Nucleus accumbens (tissue), 56 donors: ENCODE results near the gene OLFML2B.

ENCODE experiments used
- DNase-seq, 56 donors: peaks; one replicate each; lab custom pipeline; 2025; lab: John Stamatoyannopoulos, UW

OLFML2B gene

DNA sequence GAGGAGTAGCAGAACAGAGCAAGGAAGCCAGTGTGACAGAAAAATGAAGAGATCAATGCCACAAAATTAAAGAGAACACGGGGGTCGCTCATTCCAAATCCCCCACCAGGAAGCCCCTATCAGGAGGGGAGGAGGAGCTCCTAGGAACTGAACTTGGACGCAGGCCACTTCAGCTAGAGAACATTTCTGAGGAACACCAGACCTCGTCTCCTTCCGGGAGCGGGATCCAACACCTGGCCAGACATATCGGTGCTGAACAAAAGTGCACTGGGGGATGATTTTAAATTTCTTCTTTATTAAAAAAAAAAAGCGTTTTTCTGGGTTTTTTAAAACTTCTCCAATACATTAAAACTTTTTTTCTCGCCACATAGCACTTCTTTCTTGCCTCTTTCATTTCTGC is 40.8 kb downstream of the OLFML2B start:
- DNase-seq, result no peak

DNA sequence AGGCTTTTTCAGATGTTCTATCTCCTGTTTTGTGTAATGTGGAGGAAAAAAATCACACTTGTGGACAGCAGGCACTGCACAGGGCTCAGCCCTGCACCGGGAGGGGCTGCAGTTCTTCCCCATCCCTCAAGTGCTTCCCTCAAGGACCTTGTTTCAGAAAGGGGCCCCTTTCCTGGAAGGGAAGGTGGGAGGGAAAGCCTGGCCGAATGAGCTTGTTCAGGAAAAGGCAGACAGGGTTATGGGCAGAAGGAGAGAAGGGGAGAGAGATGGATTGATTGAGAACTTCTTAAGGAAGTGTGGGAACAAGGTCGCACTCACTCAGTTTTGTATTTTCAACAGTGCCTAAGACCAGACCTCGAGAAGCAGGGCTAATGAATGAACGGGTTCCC is 41.2 kb downstream of the OLFML2B start:
- no peak for DNase-seq

DNA sequence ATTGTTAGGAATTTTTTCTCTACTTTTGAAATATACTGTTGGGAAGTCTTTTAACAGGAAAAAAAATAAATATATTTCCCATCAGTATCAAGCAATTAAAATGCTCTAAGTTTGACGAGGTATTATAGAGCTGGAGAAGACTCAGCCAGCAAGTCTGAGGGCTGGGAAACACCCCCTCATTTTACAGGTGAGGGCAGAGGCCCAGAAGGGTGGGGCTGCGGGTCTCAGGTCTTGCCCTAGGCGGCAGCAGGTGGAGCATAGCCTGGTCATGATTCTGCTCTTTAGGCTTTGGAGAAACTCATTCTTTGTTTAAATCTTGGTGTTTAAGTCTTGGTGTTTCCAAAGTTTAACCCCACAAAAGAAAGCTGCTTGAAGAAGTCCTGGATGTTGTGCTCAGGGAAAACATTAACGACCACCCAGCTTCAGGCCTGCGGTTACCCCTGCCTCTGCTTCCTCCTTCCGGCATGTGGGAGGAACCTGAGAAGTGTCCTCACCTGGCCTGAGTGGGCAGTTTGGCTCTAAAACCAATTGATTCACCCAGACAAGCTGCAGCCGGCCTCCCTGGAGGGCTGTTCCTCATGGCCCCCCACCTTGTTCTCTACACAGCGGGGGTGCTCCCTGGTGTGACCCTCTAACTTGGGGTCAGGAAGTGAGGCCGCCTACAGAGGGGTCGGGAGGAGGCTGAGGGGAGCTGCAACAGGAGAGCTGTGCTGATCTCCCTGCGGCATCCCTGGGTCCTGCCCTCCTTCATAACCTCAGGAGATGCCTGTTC is 41.7 kb downstream of the OLFML2B start:
- DNase-seq, result no peak

DNA sequence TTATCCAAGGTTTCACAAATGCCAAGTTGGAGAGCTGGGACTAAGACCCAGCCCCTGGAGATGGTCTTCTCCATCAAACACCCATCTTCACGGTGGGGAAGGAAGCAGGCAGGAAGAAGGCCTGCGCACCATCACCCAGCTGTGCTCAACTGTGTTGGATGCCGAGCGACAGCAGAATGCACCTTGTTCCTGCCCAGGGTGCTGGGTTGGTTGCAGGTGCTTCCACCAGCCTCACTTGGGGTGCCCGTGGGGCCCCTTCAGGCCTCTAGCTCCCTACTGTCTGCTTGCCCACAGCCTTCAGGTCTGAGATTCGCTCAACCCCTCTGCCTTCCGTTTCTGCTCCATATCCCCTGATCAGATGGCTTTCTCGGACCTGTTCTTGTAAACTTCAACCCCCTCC is 42.5 kb downstream of the OLFML2B start:
- no peak for DNase-seq

DNA sequence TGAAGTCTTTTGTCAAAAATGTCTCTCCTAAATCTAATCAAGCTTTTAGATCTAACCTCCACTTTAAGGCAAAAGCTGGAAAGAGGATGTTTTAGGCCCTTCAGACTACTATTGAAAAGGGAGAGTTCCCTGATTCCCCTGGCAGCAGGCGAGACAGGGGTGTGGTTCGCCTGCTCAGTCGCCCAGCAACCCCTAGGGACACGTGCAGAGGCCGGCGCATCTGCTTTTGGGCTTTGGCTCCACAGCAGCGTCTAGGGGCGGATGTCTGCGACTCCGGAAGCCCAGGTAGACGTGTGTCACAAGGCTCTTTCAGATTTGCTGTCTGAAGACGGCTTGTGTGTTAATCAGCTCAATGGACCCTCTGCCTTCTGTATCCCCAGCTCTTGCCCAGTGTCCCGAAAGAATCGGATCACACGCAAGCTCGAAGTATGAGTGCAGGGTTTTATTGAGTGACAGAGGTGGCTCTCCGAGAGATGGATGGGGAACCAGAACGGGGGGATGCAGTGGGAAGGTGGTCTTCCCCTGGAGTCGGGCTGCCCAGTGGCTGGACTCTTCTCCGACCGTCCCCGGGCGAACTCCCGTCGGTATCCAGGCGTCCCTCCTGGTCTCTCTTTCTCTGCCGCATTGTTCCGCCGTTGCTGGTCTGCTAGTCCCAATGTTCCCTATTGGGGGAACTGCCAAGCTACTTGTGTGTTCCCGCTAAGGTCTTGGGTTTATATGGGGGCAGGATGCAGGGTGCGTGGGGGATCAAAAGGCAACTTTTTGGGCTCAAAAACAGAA is 45.5 kb downstream of the OLFML2B start:
- DNase-seq, result no peak

DNA sequence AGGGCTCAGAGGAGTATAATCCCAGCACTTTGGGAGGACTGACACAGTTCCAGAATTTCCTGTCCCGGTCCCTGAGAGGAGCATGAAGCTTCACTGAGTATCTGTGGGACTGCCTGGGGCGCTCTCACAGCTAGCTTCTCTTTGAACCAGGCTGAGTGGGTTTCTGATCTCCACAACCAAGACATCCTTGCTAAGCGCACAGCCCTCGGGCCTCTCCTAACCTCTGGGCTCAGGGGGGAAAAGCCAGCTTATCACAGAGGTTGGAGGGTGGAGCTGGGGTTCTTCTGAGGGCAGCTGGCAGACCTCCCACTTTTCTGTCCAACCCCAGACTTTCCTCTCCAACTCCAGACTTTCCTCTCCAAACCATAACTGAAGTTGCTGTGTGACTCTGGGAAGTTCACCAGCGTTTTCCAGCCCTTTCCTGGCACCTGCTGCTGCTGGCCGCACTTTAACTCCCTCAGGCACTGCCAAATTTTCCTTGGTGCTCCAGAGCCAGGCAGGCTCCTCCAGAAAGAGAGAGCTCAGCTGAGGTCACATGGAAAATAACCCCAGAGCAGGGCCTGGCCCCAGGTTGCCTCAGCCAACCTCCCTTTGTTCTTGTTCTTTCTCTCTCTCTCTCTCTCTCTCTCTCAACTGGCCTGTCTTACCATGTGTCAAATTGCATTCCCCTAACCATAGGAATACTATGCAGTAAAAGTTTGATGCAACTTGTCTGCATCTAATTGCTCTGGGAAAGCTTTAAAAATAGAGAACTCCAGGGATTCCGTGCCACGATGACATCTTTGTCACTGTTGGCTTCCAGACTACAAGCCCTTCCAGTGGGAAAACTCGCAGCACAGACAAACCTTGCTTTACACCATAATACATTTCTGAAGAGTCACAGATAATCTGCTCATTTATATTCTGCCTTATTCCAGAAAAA is 49.5 kb downstream of the OLFML2B start:
- peak in 9 of 56 donors; percentile 4 to 33 (median 21) for DNase-seq

DNA sequence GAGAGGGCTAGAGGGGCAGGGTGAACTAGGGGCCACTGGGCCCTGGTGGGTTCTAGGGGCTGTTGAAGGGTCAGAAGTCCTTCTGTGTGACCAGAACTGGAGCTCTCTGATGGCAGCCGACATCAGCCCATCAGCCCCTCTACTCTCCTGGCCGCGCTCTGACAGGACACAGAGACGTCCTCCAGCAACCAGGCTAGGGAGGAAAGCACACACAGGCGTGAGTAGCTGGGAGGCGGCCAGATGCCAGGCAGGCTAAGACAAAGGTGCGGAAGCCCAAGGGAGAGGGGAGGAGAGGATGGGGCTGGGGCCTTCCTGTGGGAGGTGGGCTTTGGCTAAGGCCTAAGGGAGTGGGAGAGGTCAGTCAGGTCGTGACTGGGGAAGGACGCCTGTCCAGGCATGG is 50.8 kb downstream of the OLFML2B start:
- no peak for DNase-seq

DNA sequence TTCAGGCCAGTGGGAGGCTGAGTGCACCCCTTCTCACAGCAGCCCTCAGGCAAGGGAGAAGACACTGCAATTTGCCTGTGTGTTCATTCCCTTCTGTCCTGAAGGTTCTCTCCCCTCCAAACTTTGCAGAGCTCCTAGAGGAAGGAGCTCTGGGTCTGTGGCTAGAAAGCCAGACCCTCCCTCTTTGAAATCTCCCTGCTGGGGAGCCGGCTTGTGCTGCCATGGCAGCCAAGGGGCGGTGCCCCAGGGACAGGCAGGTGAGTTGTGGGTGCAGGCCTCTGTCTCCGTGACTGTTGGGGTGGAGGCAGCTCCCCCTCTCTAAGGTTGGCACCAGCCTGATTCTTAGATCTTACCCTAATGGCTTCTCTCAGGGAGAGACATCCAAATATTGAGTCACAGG is 53.0 kb downstream of the OLFML2B start:
- DNase-seq, result peak in 3 of 56 donors; percentile 5 to 36 (median 10)

DNA sequence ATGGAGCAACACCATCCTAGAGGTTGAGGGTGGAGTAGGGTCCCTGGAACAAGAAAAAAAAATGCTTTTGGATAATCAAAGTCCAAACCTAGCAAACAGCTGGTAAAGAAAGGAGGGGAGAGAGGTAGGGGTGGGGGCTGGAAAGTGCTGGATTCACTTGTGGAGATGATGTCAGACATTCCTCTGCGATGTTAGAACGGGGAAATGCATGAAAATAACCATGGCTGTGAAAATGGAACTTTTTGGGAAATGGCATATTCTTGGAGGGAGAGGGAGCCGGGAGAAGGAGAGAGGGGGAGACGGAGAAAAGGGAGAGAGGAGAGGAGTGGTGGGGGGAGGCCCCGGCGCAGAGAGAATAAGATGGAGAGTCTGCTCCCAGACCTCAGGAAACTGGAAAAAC is 53.6 kb downstream of the OLFML2B start:
- DNase-seq, result no peak

DNA sequence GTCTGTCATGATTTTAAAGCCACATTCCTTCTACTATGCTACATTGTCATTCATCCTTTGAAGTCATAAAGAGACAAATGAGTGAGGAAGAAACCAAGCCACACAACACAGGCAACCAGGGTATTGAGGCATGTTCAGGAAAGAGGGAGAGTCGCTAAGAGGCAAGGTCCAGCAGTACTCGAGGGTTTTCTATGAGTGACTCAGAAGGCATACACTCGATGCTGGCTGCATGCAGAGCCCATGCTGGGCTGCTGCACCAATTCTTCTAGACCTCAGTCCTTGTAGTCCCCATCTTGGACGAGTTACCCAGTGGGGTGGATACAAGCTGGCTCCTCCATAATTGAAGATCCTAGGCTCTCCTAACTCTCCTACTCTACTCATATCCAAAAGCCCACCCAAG is 57.6 kb downstream of the OLFML2B start:
- no peak for DNase-seq

DNA sequence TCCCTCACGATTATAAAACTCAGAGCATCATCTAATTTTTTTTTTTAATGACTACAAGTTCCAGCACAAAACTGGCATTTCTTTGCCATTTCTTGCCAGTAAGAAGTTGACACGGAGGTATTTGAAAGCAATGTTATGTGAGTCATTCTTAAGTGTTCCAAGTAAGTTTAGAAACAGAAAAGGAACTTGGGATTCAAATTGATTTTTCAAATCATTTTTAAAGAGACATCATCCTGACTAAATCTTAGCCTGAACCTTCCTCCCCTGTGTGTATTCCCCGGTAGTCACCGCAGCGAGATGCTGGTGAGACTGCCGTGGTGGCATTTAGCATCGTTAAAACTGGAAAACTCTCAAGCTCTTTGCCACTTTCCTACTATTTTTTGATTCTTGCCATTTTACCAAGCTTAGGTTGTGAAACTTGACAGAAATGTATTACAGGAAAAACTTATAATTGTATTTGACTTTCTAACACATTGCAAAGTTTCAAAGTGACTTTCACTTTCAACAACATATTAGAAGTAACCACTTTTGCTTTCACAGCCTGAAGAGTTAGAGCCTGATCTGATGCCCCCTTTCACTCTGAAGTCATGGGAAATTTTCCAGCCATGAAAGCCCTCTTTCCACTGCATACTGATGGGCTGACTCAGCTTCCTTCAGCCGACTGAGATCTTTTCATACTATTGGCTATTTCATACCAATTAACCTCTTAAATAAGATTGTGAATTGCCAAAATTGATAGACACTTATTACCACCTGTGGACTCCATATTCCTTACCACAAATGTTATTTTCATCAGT is 61.4 kb downstream of the OLFML2B start:
- peak in 1 of 56 donors; percentile 8 for DNase-seq

DNA sequence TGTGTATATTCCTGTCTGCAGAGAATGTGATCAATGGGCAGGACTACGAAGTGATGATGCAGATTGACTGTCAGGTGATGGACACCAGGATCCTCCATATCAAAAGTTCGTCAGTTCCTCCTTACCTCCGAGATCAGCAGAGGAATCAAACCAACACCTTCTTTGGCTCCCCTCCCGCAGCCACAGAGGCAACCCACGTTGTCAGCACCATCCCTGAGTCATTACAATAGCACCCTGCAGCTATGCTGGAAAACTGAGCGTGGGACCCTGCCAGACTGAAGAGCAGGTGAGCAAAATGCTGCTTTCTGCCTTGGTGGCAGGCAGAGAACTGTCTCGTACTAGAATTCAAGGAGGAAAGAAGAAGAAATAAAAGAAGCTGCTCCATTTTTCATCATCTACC is 65.2 kb downstream of the OLFML2B start:
- peak in 34 of 56 donors; percentile 5 to 82 (median 37) for DNase-seq

DNA sequence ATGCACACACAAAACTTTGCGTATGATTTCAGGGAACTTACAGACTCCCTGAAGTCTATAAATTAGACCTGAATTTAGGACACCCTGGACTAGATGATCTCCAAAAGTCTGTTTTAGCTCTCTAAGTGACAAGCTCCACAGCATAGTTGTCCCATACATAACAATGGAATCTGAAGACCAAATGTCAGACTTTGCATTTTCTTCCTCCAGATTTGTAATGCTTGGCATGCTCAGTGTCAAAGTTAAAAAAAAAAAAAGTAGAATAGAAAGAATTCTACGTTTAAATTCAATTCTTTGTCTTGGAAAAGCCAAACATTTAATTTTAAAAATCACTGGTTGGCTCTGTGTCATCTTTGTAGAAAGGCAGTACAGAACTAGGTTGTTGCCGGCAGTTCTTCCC is 66.7 kb downstream of the OLFML2B start:
- no peak for DNase-seq

DNA sequence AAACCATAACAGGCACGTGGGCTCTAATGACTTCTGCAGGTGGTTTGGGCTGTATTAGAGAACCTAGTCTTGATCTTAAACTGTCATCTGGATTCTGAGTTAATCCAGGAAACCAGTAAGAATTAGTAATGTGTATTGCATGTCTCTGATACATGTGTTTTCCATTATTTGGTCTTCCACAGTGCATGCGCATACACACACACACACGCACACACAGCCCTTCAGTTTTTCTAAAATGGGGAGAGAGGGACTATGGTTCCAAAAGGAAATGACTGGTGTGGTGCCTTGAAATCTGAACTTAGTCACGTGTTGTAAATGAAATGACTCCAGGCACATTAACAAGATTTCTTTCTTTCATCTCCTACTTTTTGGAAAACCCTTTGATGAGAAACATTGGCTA is 67.6 kb downstream of the OLFML2B start:
- DNase-seq, result no peak

DNA sequence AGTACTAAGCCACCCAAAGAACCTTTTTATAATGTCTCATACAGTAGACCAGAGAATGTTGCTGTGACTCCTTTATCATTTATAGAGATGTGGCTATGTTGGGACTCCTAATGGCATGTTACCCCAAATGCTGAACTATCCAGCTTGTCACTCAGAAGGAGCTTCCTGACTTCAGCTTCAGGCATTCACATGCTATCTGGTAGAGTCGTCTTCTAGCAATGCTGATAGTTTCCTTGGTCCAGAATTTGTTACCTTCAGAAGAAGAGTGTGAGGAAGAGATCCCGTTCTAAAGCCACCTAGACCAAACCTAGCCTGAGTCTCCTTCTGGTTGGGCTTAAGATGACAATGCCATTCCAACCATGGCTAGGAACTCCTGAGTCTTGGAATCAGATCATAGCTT is 68.1 kb downstream of the OLFML2B start:
- DNase-seq, result no peak

DNA sequence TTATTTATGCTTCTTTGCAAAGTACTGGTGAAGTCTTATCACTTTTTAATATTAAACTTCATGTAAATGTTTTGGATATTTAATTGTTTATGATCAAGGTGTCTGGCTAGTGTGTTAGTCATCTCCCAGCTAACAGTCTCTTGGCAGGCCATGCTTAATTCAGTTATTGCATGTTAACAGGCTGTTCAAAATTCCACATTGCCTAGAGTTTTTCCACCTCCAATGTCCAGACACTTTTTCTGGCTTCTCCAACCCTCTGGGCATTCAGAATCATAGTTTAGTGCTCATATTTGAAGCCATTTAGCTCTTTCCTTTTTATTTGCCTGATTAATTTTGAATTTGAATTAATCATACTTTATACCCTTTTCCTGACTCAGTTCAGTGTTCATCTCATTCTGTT is 69.2 kb downstream of the OLFML2B start:
- no peak for DNase-seq

DNA sequence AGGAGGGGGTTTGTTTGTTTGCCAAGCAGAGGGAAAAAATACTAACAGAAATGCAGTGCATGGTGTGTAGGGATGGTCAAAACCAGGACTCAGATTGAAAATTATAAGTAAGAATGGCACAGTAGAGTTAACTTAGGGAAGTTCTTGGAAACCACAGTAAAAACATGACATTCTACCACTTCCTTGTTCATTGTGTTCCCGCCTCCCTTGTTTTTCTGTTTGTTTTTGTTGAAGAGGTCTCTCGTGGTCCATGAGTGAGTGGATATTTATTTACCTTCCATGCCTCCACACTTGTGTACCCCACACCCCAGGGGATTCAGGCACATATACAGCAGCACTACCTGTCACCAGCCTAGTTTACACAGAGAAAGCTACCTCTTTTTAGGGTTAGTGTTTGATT is 69.6 kb downstream of the OLFML2B start:
- DNase-seq, result no peak

DNA sequence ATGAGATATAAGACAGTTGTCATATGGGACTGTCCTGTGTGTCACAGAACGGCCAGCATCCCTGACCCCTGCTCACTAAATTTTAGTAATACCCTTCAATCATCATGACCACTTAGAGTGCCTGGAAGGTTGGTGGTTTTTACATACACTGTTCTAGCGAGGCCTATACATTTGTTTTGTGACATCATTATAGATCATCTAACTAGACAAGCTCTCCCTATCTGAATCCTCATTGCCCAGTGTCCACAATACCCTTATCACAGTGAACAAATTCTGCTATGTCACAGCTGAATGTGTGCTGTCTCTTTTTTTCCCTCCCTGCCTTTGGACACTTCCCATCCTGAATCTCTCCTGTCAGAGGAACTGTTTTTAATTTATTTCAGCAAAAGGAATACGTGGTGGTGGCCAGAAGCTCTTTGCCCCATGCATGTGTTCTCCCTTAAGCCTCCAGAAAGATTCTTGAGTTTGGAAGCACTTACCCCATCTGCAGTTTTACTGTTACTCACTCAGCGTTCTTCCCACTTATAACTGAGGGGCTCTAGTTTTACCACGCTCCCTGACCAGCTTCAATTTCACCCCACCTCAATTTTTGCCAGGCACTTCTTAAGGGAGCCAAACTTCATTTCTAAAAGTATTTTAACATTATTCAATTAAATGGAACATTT is 70.3 kb downstream of the OLFML2B start:
- no peak for DNase-seq

DNA sequence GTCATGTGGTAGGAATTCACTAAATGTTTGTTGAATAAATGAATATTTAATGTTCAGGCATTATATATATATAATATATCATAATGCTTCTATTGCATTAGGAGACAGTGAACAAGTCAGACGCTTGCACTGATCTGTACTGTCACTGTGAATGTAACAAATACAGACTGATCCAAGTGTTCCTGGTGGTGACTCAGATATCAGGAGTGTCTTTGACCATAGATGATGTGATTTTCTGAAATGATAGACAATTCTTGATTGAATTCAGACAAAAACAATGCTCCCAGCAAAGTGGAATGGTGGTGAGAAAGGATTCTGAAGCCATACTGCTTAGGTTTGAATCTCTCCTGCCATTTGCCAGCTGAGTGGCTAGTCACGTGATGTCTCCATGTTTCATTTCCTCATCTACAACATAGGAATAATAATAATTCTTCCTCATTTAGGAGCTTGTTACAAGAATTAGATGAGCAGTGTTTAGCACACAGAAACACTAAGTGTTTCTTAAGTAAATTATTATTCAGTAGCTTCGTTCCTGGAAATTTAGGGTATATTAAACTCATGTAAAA is 71.0 kb downstream of the OLFML2B start:
- no peak for DNase-seq
